ENCODE data around the gene ZSWIM8. TPM values are rescaled to one million over a fixed set of nuclear protein-coding genes. Genes with fewer than 3 reads are reported as not detected.

ZSWIM8 gene
- total RNA-seq, 1 donor from 2014 or later: 123 TPM

DNA sequence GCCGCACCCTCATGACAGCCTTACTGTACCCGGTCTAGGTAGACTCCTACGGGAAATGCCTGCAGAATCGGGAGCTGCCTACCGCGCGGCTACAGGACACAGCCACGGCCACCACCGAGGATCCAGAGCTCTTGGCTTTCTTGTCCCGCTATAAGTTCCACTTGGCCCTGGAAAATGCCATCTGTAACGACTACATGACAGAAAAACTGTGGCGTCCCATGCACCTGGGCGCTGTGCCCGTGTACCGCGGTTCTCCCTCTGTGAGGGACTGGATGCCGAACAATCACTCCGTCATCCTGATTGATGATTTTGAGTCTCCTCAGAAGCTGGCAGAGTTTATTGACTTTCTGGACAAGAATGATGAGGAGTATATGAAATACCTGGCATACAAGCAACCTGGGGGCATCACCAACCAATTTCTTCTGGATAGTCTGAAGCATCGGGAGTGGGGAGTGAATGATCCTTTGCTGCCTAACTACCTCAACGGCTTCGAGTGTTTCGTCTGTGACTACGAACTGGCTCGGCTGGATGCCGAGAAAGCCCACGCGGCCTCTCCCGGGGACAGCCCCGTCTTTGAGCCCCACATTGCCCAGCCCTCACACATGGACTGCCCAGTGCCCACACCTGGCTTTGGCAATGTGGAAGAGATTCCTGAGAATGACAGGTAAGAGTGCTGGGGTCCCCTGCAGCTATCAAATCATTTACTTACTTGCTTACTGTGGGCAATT lies 12.1 kb upstream of the ZSWIM8 start:
- peaks cover 40% of the 10 kb centered on the region for H3K4me1 ChIP-seq
- H3K9me3 ChIP-seq: no peaks in the 10 kb centered on the region
- intact Hi-C loops (cut with DNase I): no loop called here
- H3K27ac ChIP-seq: peak overlapping the region; percentile 95
- no peak for DNase-seq (ENCODE audit: extremely low spot score in 2 of 2)
- H3K27me3 ChIP-seq: no peaks in the 10 kb centered on the region
- peak overlapping the region; percentile 78 to 79 for H3K4me3 ChIP-seq
- H3K36me3 ChIP-seq: peaks cover 0 to 41% of the 10 kb centered on the region in 2 donors
- TF ChIP-seq, protein P1, sequence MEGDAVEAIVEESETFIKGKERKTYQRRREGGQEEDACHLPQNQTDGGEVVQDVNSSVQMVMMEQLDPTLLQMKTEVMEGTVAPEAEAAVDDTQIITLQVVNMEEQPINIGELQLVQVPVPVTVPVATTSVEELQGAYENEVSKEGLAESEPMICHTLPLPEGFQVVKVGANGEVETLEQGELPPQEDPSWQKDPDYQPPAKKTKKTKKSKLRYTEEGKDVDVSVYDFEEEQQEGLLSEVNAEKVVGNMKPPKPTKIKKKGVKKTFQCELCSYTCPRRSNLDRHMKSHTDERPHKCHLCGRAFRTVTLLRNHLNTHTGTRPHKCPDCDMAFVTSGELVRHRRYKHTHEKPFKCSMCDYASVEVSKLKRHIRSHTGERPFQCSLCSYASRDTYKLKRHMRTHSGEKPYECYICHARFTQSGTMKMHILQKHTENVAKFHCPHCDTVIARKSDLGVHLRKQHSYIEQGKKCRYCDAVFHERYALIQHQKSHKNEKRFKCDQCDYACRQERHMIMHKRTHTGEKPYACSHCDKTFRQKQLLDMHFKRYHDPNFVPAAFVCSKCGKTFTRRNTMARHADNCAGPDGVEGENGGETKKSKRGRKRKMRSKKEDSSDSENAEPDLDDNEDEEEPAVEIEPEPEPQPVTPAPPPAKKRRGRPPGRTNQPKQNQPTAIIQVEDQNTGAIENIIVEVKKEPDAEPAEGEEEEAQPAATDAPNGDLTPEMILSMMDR (IDR thresholded peaks at IDR 0.05): no peak
- TF ChIP-seq POLR2A (IDR thresholded peaks at IDR 0.05): no peak
- no peak for TF ChIP-seq POLR2AphosphoS5 (IDR thresholded peaks at IDR 0.05; ENCODE audit: insufficient read depth in 1 of 2, low read depth in 1 of 2)

DNA sequence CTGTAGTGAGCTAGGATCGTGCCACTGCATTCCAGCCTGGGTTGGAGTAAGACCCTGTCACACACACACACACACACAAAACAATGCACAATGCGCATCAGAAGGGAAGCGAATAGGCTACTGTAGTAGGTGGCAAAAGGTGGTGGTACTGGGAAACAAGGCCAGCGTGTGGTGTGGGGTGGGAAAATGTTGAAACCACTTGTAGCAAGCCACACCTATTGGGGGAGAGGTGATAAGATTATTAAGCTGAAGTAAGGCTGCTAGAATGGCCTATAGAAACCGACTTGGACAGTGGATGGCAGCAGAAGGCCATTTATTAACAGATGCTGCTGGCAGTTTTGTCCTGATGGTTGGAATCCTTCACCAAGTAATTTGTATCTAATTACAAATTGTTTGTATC lies 10.8 kb upstream of the ZSWIM8 start:
- no peak for TF ChIP-seq POLR2AphosphoS5 (IDR thresholded peaks at IDR 0.05; ENCODE audit: insufficient read depth in 1 of 2, low read depth in 1 of 2)
- TF ChIP-seq POLR2A (IDR thresholded peaks at IDR 0.05): no peak
- TF ChIP-seq, protein P1 (IDR thresholded peaks at IDR 0.05): no peak
- peaks cover 0 to 28% of the 10 kb centered on the region in 2 donors for H3K36me3 ChIP-seq
- H3K4me1 ChIP-seq: peaks cover 40% of the 10 kb centered on the region
- no peaks in the 10 kb centered on the region for H3K27me3 ChIP-seq
- no peak for DNase-seq (ENCODE audit: extremely low spot score in 2 of 2)
- H3K9me3 ChIP-seq: no peaks in the 10 kb centered on the region
- intact Hi-C loops (cut with DNase I): no loop called here
- H3K27ac ChIP-seq: no peak overlapping the region
- peak overlapping the region; percentile 6 to 79 for H3K4me3 ChIP-seq

DNA sequence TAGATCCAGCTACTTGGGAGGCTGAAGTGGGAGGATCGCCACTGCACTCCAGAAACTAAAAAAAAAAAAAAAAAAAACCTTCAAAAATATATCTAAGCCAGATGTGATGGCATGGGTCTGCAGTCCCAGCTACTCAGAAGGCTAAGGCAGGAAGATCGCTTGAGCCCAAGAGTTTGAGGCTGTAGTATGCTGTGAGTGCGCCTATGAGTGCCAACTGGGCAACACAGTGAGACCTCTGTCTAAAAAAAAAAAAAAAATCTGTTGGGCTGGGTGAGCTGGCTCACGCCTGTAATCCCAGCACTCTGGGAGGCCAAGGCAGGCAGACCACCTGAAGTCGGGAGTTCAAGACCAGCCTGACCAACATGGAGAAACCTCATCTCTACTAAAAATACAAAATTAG lies 6.4 kb upstream of the ZSWIM8 start:
- no peak for DNase-seq (ENCODE audit: extremely low spot score in 2 of 2)
- H3K4me1 ChIP-seq: peaks cover 55% of the 10 kb centered on the region

DNA sequence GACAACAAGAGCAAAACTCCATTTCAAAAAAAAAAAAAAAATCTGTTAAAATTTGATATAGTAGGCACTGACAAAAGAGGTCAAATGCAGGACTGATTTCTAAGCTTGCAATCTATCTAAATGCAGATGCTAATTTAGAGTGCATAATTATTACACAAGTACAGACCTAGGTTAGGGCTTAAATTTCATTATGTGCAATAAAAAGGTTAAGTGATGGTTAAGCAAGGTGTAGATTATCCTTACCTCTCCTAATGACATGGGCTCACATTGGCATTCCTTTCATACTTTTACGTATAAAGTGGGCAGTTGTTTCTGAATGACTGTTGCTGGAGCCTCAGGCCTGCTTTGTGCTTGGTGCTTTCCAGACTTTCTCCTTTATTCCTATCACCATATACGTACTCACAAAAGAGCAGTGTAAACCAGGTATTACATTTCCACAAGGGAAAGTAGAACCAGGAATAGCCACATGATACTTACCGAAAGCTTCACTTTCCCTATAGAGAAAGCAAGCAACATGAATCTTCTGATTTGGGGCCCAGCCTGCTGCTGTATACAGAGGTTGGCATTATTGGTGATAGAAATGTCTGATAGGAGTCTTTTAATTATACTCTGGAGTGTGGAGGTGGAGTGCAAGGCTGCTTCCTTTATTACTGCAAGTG lies 5.7 kb upstream of the ZSWIM8 start:
- Histone ChIP-seq H3K36me3 (peaks cover 0 to 11% of the 10 kb centered on the region in 2 donors), H3K27ac (no peak overlapping the region), H3K4me1 (peaks cover 48% of the 10 kb centered on the region), H3K4me3 (no peak overlapping the region), H3K27me3 (no peaks in the 10 kb centered on the region), H3K9me3 (no peaks in the 10 kb centered on the region)
- intact Hi-C loops (cut with DNase I): no loop called here
- DNase-seq (ENCODE audit: extremely low spot score in 2 of 2): no peak
- TF ChIP-seq, protein P1 (IDR thresholded peaks at IDR 0.05): no peak
- TF ChIP-seq POLR2AphosphoS5 (IDR thresholded peaks at IDR 0.05; ENCODE audit: insufficient read depth in 1 of 2, low read depth in 1 of 2) (no peak), POLR2A (IDR thresholded peaks at IDR 0.05) (no peak)

More for the DNA sequence above, 6.4 kb upstream of the ZSWIM8 start:
- Histone ChIP-seq H3K27ac (no peak overlapping the region), H3K9me3 (no peaks in the 10 kb centered on the region), H3K4me3 (no peak overlapping the region), H3K27me3 (no peaks in the 10 kb centered on the region), H3K36me3 (peaks cover 0 to 11% of the 10 kb centered on the region in 2 donors)
- intact Hi-C loops (cut with DNase I): no loop called here
- TF ChIP-seq POLR2AphosphoS5 (IDR thresholded peaks at IDR 0.05; ENCODE audit: insufficient read depth in 1 of 2, low read depth in 1 of 2): no peak
- TF ChIP-seq POLR2A (IDR thresholded peaks at IDR 0.05): no peak
- TF ChIP-seq, protein P1 (IDR thresholded peaks at IDR 0.05): no peak

DNA sequence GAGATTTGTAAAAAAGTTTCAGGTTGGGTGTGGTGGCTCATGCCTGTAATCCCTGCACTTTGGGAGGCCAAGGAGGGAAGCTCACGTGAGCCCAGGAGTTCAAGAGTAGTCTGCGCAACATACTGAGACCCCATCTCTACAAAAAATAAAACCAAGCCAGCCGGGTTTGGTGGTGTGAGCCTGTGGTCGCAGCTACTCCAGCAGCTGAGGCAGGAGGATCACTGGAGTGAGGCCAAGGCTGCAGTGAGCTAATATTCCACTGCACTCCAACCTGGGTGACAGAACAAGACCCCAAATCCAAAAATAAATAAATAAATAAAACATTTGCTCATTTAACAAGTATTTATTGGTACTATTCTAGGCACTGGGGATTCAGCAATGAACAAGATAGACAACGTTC lies 5.1 kb upstream of the ZSWIM8 start:
- DNase-seq (ENCODE audit: extremely low spot score in 2 of 2): no peak
- Histone ChIP-seq H3K27me3 (no peaks in the 10 kb centered on the region), H3K36me3 (peaks cover 0 to 7% of the 10 kb centered on the region in 2 donors), H3K4me3 (no peak overlapping the region), H3K4me1 (peaks cover 42% of the 10 kb centered on the region), H3K9me3 (no peaks in the 10 kb centered on the region), H3K27ac (no peak overlapping the region)
- intact Hi-C loops (cut with DNase I): no loop called here
- no peak for TF ChIP-seq POLR2A (IDR thresholded peaks at IDR 0.05)
- TF ChIP-seq POLR2AphosphoS5 (IDR thresholded peaks at IDR 0.05; ENCODE audit: insufficient read depth in 1 of 2, low read depth in 1 of 2): no peak
- TF ChIP-seq, protein P1 (IDR thresholded peaks at IDR 0.05): no peak
